Uterus (tissue), 4 donors: ENCODE results near the gene TADA2A. TPM values are rescaled to one million over a fixed set of nuclear protein-coding genes. Genes with fewer than 3 reads are reported as not detected.
"Not testable (repeated sequence)": the region's sequence is repeated elsewhere in the genome, so short reads cannot be mapped to it uniquely, and the experiment has no call there.

Source experiments
- DNase-seq, 2 donors: peaks; one replicate each; pipeline ENCODE4 v3.0.0-alpha.2; 2019 to 2020
- H3K27ac ChIP-seq, 2 donors: fragments of 200-600 bp; sonication (generic); 1 replicate in 1 of 2; 2 replicates in 1 of 2; pipeline ENCODE4 v1.5.1; 2016 to 2018
- H3K27me3 ChIP-seq, 2 donors: fragments of 200-600 bp; sonication (generic); one replicate each; pipeline ENCODE4 v1.5.1; 2018 to 2019; ENCODE audit warnings: control low read depth in 1 of 2
- H3K36me3 ChIP-seq, 2 donors: fragments of 200-600 bp; sonication (generic); one replicate each; pipeline ENCODE4 v1.5.1; 2019; ENCODE audit warnings: control low read depth in 1 of 2
- H3K4me1 ChIP-seq, 2 donors: fragments of 200-600 bp; sonication (generic); one replicate each; pipeline ENCODE4 v1.5.1; 2018 to 2019; ENCODE audit warnings: control low read depth in 1 of 2
- H3K4me3 ChIP-seq, 2 donors: fragments of 200-600 bp; sonication (generic); 1 replicate in 1 of 2; 2 replicates in 1 of 2; pipeline ENCODE4 v1.5.1; 2018 to 2019; ENCODE audit warnings: mild to moderate bottlenecking in 1 of 2
- H3K9me3 ChIP-seq, 2 donors: fragments of 200-600 bp; sonication (generic); one replicate each; pipeline ENCODE4 v1.5.1; 2019; ENCODE audit warnings: control low read depth in 1 of 2
- POLR2A ChIP-seq, 2 donors: fragments of 450-650 bp; IDR thresholded peaks; one replicate each; pipeline ENCODE4 v1.6.1; 2016; ENCODE audit warnings: antibody characterized with exemption in 2 of 2, mild to moderate bottlenecking in 1 of 2, moderate library complexity in 1 of 2
- intact Hi-C: fragments of 100-400 bp; cut with DNase I; formaldehyde crosslinking; loops from one replicate; pipeline ENCODE4 v1.15.1; 2023; ENCODE audit warnings: low total_unique reads
- total RNA-seq, 4 donors: library from RNA; depleted of rRNA in 3 of 4; stranded (reverse); fragments of >200 nt in 3 of 4; gene quantifications; one replicate each; pipeline versions ENCODE4 v1.1.0 to v1.2.4, GENCODE V29; 2014 to 2023
- TF ChIP-seq, protein P1 (sequence below), 4 experiments: fragments of 200-600 bp in 2 of 4; fragments of 450-650 bp in 2 of 4; sonication (generic) in 2 of 4; IDR thresholded peaks; one replicate each; pipeline ENCODE4 v1.5.1; 2016 to 2019; ENCODE audit warnings: antibody characterized with exemption in 4 of 4, mild to moderate bottlenecking in 2 of 4, moderate library complexity in 1 of 4
- donor health status: DM: yes; HTN: yes; CAD: no.

TADA2A gene
- total RNA-seq, 4 donors from 2014 or later, result 13.8 to 40.8 (median 22.0) TPM

DNA sequence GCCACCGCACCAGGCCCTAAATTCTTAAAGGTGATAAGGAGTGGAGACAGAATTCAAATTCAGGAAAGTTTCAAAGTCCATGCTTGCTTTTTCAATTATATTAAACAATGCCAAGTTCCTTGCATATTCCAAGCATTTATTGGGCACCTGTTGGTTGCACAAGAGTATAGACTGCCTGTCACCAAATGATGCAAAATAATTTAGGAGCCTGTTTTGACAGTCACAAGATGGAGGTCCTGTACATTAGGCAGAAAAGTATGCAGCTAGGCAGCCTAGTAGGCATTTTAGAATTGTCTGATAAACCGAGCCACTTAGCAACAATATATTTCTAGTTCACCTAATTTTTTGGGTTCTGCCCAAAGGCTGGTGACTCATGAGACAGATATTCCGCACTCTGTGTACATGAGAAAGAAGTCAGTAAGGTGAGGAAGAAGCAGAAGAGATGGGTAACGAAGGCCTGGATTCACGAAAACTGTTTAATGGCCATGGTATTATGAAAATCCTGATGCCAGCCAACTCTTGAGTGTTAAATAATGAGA is 7.4 kb upstream of the TADA2A start:
- Histone ChIP-seq H3K27ac (no peak overlapping the region), H3K9me3 (no peaks in the 10 kb centered on the region), H3K4me3 (no peak overlapping the region), H3K27me3 (no peaks in the 10 kb centered on the region), H3K4me1 (no peaks in the 10 kb centered on the region), H3K36me3 (no peaks in the 10 kb centered on the region)
- TF ChIP-seq, protein P1, sequence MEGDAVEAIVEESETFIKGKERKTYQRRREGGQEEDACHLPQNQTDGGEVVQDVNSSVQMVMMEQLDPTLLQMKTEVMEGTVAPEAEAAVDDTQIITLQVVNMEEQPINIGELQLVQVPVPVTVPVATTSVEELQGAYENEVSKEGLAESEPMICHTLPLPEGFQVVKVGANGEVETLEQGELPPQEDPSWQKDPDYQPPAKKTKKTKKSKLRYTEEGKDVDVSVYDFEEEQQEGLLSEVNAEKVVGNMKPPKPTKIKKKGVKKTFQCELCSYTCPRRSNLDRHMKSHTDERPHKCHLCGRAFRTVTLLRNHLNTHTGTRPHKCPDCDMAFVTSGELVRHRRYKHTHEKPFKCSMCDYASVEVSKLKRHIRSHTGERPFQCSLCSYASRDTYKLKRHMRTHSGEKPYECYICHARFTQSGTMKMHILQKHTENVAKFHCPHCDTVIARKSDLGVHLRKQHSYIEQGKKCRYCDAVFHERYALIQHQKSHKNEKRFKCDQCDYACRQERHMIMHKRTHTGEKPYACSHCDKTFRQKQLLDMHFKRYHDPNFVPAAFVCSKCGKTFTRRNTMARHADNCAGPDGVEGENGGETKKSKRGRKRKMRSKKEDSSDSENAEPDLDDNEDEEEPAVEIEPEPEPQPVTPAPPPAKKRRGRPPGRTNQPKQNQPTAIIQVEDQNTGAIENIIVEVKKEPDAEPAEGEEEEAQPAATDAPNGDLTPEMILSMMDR (IDR thresholded peaks at IDR 0.05), result no peak
- TF ChIP-seq POLR2A (IDR thresholded peaks at IDR 0.05), result no peak
- intact Hi-C loops, result no loop called here
- no peak for DNase-seq

DNA sequence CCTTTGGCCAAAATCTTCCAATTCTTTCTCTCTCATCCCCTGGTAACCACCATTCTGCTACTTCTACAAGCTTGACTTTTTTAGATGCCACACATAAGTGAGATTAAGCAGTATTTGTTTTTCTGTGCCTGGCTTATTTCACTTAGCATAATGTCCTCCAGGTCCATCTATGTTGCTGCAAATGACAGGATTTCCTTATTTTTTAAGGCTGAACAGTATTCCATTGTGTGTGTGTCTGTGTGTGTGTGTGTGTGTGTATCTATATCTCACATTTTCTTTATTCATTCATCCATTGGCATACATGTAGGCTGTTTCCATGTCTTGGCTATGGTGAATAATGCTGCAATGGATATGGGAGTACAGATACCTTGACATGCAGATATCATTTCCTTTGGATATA is 6.2 kb upstream of the TADA2A start:
- intact Hi-C loops, result no loop called here
- no peak overlapping the region for H3K27ac ChIP-seq
- no peaks in the 10 kb centered on the region for H3K9me3 ChIP-seq
- H3K36me3 ChIP-seq, result no peaks in the 10 kb centered on the region
- TF ChIP-seq POLR2A (IDR thresholded peaks at IDR 0.05), result no peak
- TF ChIP-seq, protein P1 (IDR thresholded peaks at IDR 0.05), result no peak
- no peak overlapping the region for H3K4me3 ChIP-seq
- no peaks in the 10 kb centered on the region for H3K4me1 ChIP-seq
- no peak for DNase-seq
- H3K27me3 ChIP-seq, result no peaks in the 10 kb centered on the region

DNA sequence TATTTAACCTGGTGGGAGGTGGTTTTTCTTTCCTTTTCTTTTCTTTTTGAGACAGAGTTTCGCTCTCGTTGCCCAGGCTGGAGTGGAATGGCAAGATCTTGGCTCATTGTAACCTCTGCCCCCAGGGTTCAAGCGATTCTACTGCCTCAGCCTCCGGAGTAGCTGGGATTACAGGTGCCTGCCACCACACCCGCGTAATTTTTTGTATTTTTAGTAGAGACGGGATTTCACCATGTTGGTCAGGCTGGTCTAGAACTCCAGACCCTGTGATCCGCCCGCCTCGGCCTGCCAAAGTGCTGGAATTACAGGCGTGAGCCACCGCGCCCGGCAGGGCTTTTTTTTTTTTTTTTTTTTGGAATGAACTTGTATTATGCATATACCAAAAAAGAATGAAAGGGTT is 1.2 kb upstream of the TADA2A start:
- H3K36me3 ChIP-seq, intact Hi-C loops, H3K27ac ChIP-seq, H3K4me1 ChIP-seq, DNase-seq, H3K9me3 ChIP-seq, H3K27me3 ChIP-seq: not testable (repeated sequence)
- peak overlapping the region; percentile 76 to 84 for H3K4me3 ChIP-seq

DNA sequence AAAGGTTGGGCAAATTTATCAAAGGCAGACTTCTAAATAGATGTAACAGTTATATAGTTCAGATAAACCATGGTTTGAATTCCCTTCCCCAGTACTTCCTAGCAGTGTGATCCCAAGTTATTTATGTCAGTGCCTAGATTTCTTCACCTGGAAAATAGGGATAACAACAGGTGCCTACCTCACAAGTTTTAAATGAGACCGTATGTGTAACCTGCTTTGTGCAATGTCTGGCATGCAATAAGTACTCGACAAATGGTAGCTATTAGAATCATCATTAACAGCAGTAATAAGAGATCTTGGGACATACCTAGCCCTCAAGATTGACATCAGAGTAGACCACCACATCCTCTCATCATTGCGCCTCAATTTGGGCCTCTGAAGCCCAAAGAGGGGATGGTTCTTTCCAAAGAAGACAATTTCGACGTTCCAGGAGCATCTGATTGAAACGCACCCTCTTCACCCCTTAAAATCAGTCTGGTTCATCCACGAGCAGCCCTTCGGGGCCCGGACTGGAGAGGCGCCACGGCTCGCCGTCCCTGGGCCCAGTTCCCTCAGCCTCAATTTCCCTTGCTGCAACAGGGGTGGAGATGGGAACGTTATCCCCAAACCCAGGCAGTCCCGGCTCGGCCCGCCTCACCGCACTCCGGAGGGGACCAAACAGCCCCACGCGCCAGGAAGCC is 591 bp upstream of the TADA2A start:
- Histone ChIP-seq H3K4me3 (peak overlapping the region; percentile 76 to 84), H3K27ac (peak overlapping the region; percentile 87 to 95), H3K27me3 (no peaks in the 10 kb centered on the region), H3K9me3 (no peaks in the 10 kb centered on the region), H3K36me3 (no peaks in the 10 kb centered on the region), H3K4me1 (no peaks in the 10 kb centered on the region)
- TF ChIP-seq, protein P1 (IDR thresholded peaks at IDR 0.05), result no peak
- no peak for TF ChIP-seq POLR2A (IDR thresholded peaks at IDR 0.05)
- intact Hi-C loops, result no loop called here
- no peak for DNase-seq

DNA sequence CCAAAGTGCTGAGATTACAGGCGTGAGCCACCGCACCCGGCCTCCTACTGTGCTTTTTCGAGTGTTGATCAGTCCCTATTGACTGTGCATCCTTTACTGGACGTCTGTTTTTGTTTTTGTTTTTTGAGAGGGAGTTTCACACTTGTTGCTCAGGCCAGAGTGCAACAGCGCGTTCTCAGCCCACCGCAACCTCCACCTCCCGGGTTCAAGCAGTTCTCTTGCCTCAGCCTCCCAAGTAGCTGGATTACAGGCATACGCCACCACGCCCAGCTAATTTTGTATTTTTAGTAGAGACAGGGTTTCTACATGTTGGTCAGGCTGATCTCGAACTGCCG is 1.4 kb downstream of the TADA2A start:
- H3K27me3 ChIP-seq, DNase-seq, H3K9me3 ChIP-seq, intact Hi-C loops, H3K4me3 ChIP-seq, H3K36me3 ChIP-seq, H3K4me1 ChIP-seq: not testable (repeated sequence)
- H3K27ac ChIP-seq, result peak overlapping the region; percentile 87 to 95

DNA sequence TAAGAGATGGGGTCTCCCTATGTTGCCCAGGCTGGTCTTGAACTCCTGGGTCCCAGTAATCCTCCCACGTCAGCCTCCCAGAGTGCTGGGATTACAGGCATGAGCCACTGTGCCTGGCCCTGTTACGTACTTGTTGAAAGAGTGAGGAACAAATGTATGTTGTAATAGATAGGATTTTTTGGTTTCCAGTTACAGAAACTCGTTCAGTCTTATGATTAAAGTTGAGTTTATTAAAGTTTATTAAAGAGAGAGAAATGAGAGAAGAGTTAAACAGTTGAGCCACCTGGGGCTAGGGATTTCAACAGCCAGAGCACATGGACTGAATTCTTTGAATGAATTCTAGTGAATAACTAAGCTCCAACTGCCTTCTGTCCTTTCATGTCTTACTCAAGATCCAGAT is 3.7 kb downstream of the TADA2A start:
- H3K4me3 ChIP-seq, result no peak overlapping the region
- intact Hi-C loops, result no loop called here

More for the DNA sequence above, 3.7 kb downstream of the TADA2A start:
- Histone ChIP-seq H3K36me3 (no peaks in the 10 kb centered on the region), H3K27ac (no peak overlapping the region), H3K9me3 (no peaks in the 10 kb centered on the region), H3K4me1 (no peaks in the 10 kb centered on the region), H3K27me3 (no peaks in the 10 kb centered on the region)
- TF ChIP-seq, protein P1 (IDR thresholded peaks at IDR 0.05), result no peak
- no peak for TF ChIP-seq POLR2A (IDR thresholded peaks at IDR 0.05)
- no peak for DNase-seq
